HG03460 (cell line): ENCODE measurements around the gene ACIN1.
A peak's percentile ranks its signal among the peaks of the same experiment; 100 is the strongest.

Experiments used
- ATAC-seq: cut with Tn5 transposase; IDR thresholded peaks from one replicate; pipeline ENCODE4 v1.9.1; 2021; ENCODE audit not compliant: unreplicated experiment

The ACIN1 gene

GRCh38 chr14:23080474-23080873 is 14.5 kb downstream of the ACIN1 start:
- ATAC-seq: no peak

- ATAC-seq: no peak
Observed at GRCh38 chr14:23079716-23080115, 15.2 kb downstream of the ACIN1 start.

- no peak for ATAC-seq
Observed at GRCh38 chr14:23078692-23079116, 16.2 kb downstream of the ACIN1 start.

GRCh38 chr14:23077962-23078361 is 17.0 kb downstream of the ACIN1 start:
- ATAC-seq: no peak

GRCh38 chr14:23076785-23077408 is 18.0 kb downstream of the ACIN1 start:
- ATAC-seq: no peak

- ATAC-seq: no peak
Observed at GRCh38 chr14:23074906-23075305, 20.0 kb downstream of the ACIN1 start.

GRCh38 chr14:23071921-23072539 is 22.9 kb downstream of the ACIN1 start:
- ATAC-seq: no peak

GRCh38 chr14:23071244-23071920 is 23.6 kb downstream of the ACIN1 start:
- ATAC-seq: peak; percentile 93

- ATAC-seq: no peak
Observed at GRCh38 chr14:23070262-23071129, 24.4 kb downstream of the ACIN1 start.

GRCh38 chr14:23069413-23069806 is 25.5 kb downstream of the ACIN1 start:
- no peak for ATAC-seq

- peak; percentile 67 for ATAC-seq
Observed at GRCh38 chr14:23068789-23069412, 26.0 kb downstream of the ACIN1 start.

- no peak for ATAC-seq
Observed at GRCh38 chr14:23067847-23068788, 26.8 kb downstream of the ACIN1 start.

- no peak for ATAC-seq
Observed at GRCh38 chr14:23066855-23067744, 27.8 kb downstream of the ACIN1 start.

GRCh38 chr14:23066368-23066767 is 28.6 kb downstream of the ACIN1 start:
- no peak for ATAC-seq

GRCh38 chr14:23063601-23064000 is 31.3 kb downstream of the ACIN1 start:
- ATAC-seq: no peak

GRCh38 chr14:23062002-23062401 is 32.9 kb downstream of the ACIN1 start:
- ATAC-seq: no peak

- no peak for ATAC-seq
Observed at GRCh38 chr14:23060536-23061260, 34.2 kb downstream of the ACIN1 start.
